Measurements from ENCODE around the gene NLRP7. TPM values are rescaled to one million over a fixed set of nuclear protein-coding genes. Genes with fewer than 3 reads are reported as not detected.

The NLRP7 gene
- total RNA-seq, 1 donor, result 0.10 TPM

Other genes with a start within 250 kb of the NLRP7 start
- gene KIR3DL3, start 223.1 kb downstream of the NLRP7 start, total RNA-seq, result not detected
- 0.84 TPM for gene KIR2DL3, start 209.0 kb downstream of the NLRP7 start, total RNA-seq
- gene KIR2DL1, start 177.7 kb downstream of the NLRP7 start, total RNA-seq, result 1.2 TPM
- 0.31 TPM for gene KIR2DL4, start 143.9 kb downstream of the NLRP7 start, total RNA-seq
- gene KIR3DL1, start 131.1 kb downstream of the NLRP7 start, total RNA-seq, result 1.6 TPM
- gene KIR2DS4, start 114.9 kb downstream of the NLRP7 start, total RNA-seq, result 0.21 TPM
- 0.84 TPM for gene KIR3DL2, start 97.1 kb downstream of the NLRP7 start, total RNA-seq
- 91.3 TPM for gene FCAR, start 73.3 kb downstream of the NLRP7 start, total RNA-seq
- 10.4 TPM for gene NCR1, start 41.4 kb downstream of the NLRP7 start, total RNA-seq
- 2.4 TPM for gene NLRP2, start 18.8 kb upstream of the NLRP7 start, total RNA-seq
- 3.3 TPM for gene GP6, start 90.7 kb upstream of the NLRP7 start, total RNA-seq
- gene RDH13, start 115.6 kb upstream of the NLRP7 start, total RNA-seq, result 6.8 TPM
- 0.84 TPM for gene EPS8L1, start 128.3 kb upstream of the NLRP7 start, total RNA-seq
- 45.8 TPM for gene PPP1R12C, start 170.1 kb upstream of the NLRP7 start, total RNA-seq
- 9.7 TPM for gene TNNT1, start 201.7 kb upstream of the NLRP7 start, total RNA-seq
- gene TNNI3, start 210.2 kb upstream of the NLRP7 start, total RNA-seq, result not detected
- gene DNAAF3, start 219.1 kb upstream of the NLRP7 start, total RNA-seq, result 0.52 TPM
- gene SYT5, start 232.8 kb upstream of the NLRP7 start, total RNA-seq, result 0.63 TPM

Data from mononuclear cell (primary cell).